DOHH2 (cell line): Measurements from ENCODE around the gene PPCDC.

Experiments used
- CTCF ChIP-seq: fragments of 200-600 bp; sonication (generic); IDR thresholded peaks from one replicate; pipeline ENCODE4 v1.5.1; 2014; ENCODE audit warnings: antibody characterized with exemption, mild to moderate bottlenecking, low read depth, low read length; ENCODE audit not compliant: poor library complexity, severe bottlenecking
- EZH2phosphoT487 ChIP-seq: fragments of 200-600 bp; sonication (generic); IDR thresholded peaks from 2 replicates; pipeline ENCODE4 v1.6.1; 2017; ENCODE audit warnings: borderline replicate concordance, mild to moderate bottlenecking, antibody characterized with exemption, low read length, moderate library complexity, mixed read lengths

- TF ChIP-seq CTCF (no peak), EZH2phosphoT487 (no peak)
These were observed 7.0 kb downstream of the PPCDC start for GRCh38 chr15:75030424-75030823.
